BLaER1 treated with 17β-estradiol and CSF1 and Interleukin-3, amounts not matched to agents 10 nM and 100 nM (cell line): ENCODE results near the gene UCK1.

Source experiments
- H3K27ac ChIP-seq, 11 experiments: shearing (Covaris generic); formaldehyde crosslinking; 2 replicates each; pipeline ENCODE4 v1.8.1; 2022
- H3K27me3 ChIP-seq, 11 experiments: shearing (Covaris generic); formaldehyde crosslinking; 2 replicates each; pipeline ENCODE4 v1.8.1; 2022
- H3K36me3 ChIP-seq, 11 experiments: shearing (Covaris generic); formaldehyde crosslinking; 2 replicates each; pipeline ENCODE4 v1.8.1; 2022
- H3K4me1 ChIP-seq, 10 experiments: shearing (Covaris generic); formaldehyde crosslinking; 2 replicates each; pipeline ENCODE4 v1.8.1; 2022
- H3K4me2 ChIP-seq, 11 experiments: shearing (Covaris generic); formaldehyde crosslinking; 2 replicates each; pipeline ENCODE4 v1.8.1; 2022
- H3K4me3 ChIP-seq, 10 experiments: shearing (Covaris generic); formaldehyde crosslinking; 2 replicates each; pipeline ENCODE4 v1.8.1; 2022
- H3K9ac ChIP-seq, 11 experiments: shearing (Covaris generic); formaldehyde crosslinking; 2 replicates each; pipeline ENCODE4 v1.8.1; 2022
- H3K9me3 ChIP-seq, 11 experiments: shearing (Covaris generic); formaldehyde crosslinking; replicated peaks in 1 of 11; 2 replicates each; pipeline ENCODE4 v1.8.1; 2022
- H4K20me1 ChIP-seq, 11 experiments: shearing (Covaris generic); formaldehyde crosslinking; 2 replicates each; pipeline ENCODE4 v1.8.1; 2022
- Cebpa-rat ChIP-seq, 11 experiments: shearing (Covaris generic); IDR thresholded peaks; 2 replicates each; pipeline ENCODE4 v1.8.1; 2022

UCK1 gene

DNA sequence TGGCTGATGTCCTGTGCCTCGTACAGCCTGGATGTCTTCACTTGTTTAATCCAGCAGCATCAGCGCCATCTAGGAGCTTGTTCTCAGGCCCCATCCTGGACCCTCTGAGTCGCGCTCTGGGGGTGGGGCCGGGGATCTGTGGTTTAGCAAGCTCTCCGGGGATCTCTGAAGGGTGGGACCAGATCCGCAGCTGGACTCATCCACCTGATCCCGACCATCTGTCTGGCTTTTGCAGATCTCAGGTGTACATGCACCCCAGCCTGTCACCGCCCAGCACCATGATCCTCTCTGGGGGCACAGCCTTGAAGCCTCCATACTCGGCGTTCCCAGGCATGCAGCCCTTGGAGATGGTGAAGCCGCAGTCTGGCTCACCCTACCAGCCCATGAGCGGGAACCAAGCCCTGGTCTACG, 43.4 kb downstream of the UCK1 start:
- Histone ChIP-seq H3K4me3 (no peak overlapping the region), H3K4me1 (peaks cover 0 to 59% (median 47%) of the 10 kb centered on the region in 10 experiments; a peak in 15 of 20 replicates), H3K9ac (peak overlapping the region in 3 of 11 experiments; percentile 2 to 50 (median 31); a peak in 2 of 22 replicates), H3K4me2 (peak overlapping the region in 7 of 11 experiments; percentile 12 to 70 (median 54); a peak in 10 of 22 replicates), H4K20me1 (peaks cover 87 to 100% (median 100%) of the 10 kb centered on the region in 11 experiments; a peak in 21 of 22 replicates), H3K27me3 (no peaks in the 10 kb centered on the region), H3K9me3 (no peaks in the 10 kb centered on the region), H3K27ac (peak overlapping the region in 4 of 11 experiments; percentile 19 to 30 (median 22); a peak in 5 of 22 replicates), H3K36me3 (peaks cover 100% of the 10 kb centered on the region in 11 experiments)
- TF ChIP-seq Cebpa-rat (IDR thresholded peaks at IDR 0.05) = no peak

DNA sequence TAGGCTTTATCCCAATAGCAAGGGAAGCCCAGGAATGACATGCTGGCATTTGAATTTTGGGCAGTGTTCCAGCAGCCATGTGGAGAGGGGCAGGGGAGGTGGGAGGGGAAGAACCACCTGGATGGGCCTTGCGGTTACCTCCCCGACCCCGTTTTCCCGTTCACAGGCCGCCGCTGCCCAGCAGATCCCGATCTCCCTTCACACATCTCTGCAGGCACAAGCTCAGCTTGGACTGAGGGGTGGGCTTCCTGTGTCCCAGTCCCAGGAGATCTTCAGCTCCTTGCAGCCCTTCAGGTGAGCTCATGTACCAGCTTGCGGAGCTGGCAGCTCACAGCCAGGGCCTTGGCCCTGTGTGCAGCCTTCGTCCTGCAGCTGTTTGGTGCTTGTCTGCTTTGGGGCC, 44.1 kb downstream of the UCK1 start:
- H3K9ac ChIP-seq = peak overlapping the region in 5 of 11 experiments; percentile 0 to 60 (median 31); a peak in 7 of 22 replicates

DNA sequence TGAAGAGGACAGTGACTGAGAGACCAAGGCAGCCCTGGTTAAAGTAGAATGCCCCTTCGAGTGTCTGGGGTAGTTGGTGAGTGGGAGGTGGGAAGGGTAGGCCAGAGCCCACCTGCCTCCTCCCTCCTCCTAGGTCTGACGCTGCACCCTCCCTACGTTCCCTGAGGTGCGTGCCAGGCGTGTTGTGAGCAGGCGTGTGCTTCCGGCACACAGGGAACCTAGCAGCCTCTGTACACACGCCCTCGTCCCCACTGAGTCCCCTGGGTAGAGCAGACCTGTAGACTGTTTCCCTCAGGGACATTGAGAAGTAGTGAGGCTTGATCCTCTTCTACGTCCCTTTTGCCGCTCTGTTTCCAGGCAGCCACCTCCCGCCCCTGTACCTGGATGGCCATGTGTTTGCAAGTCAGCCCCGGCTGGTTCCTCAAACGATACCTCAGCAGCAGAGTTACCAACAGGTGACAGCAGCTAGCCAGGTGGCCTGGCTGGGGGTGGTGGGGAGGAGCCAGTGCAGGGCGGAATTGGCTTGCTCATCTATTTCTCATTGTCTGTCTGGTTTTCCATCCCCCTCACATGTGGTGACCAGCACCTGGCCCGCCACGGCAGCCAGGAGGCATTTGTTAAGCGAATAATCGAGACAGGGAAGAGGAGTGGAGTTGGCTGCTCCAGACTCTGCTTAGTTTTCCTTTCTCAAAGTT, 45.2 kb downstream of the UCK1 start:
- Histone ChIP-seq H3K27me3 (no peaks in the 10 kb centered on the region), H3K9ac (peak overlapping the region in 6 of 11 experiments; percentile 5 to 60 (median 22); a peak in 7 of 22 replicates), H3K27ac (peak overlapping the region in 1 of 11 experiments; percentile 17; a peak in 1 of 22 replicates), H3K4me1 (peaks cover 0 to 59% (median 47%) of the 10 kb centered on the region in 10 experiments; a peak in 15 of 20 replicates), H3K4me2 (peak overlapping the region in 7 of 11 experiments; percentile 12 to 70 (median 54); a peak in 14 of 22 replicates), H3K9me3 (no peaks in the 10 kb centered on the region), H3K4me3 (no peak overlapping the region), H4K20me1 (peaks cover 87 to 100% (median 99%) of the 10 kb centered on the region in 11 experiments; a peak in 21 of 22 replicates), H3K36me3 (peaks cover 100% of the 10 kb centered on the region in 11 experiments)
- TF ChIP-seq Cebpa-rat (IDR thresholded peaks at IDR 0.05) = no peak

More for the DNA sequence above, 44.1 kb downstream of the UCK1 start:
- peaks cover 100% of the 10 kb centered on the region in 11 experiments for H3K36me3 ChIP-seq
- H3K27me3 ChIP-seq = no peaks in the 10 kb centered on the region
- TF ChIP-seq Cebpa-rat (IDR thresholded peaks at IDR 0.05) = no peak
- no peaks in the 10 kb centered on the region for H3K9me3 ChIP-seq
- H3K4me3 ChIP-seq = no peak overlapping the region
- H3K4me1 ChIP-seq = peaks cover 0 to 59% (median 47%) of the 10 kb centered on the region in 10 experiments; a peak in 15 of 20 replicates
- peaks cover 91 to 100% (median 100%) of the 10 kb centered on the region in 11 experiments; a peak in 21 of 22 replicates for H4K20me1 ChIP-seq
- H3K27ac ChIP-seq = peak overlapping the region in 3 of 11 experiments; percentile 19 to 30 (median 23); a peak in 4 of 22 replicates
- peak overlapping the region in 8 of 11 experiments; percentile 12 to 70 (median 52); a peak in 14 of 22 replicates for H3K4me2 ChIP-seq

DNA sequence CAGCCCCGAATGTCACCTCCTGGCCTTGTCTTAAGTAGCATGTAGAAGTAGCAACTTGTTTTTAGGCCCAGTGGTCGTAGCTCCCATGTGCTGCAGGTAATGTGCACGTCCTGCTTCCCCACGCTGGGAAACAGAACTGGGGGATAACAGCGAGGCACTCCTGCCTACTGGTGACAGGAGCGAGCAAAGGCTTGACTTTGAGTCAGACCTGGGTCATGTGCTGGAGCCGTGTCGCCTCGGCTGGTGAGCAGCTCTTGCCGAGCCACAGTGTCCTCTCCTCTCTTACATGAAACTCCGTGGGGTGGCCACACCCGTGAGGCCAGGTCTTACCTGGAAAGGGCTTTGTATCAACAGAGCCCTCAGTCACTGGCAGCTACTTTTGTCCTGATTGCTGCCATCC, 45.9 kb downstream of the UCK1 start:
- Histone ChIP-seq H3K9me3 (no peaks in the 10 kb centered on the region), H3K27me3 (no peaks in the 10 kb centered on the region), H4K20me1 (peaks cover 87 to 100% (median 99%) of the 10 kb centered on the region in 11 experiments; a peak in 21 of 22 replicates), H3K9ac (peak overlapping the region in 7 of 11 experiments; percentile 5 to 42 (median 11); a peak in 5 of 22 replicates), H3K4me3 (no peak overlapping the region), H3K4me1 (peaks cover 0 to 59% (median 47%) of the 10 kb centered on the region in 10 experiments; a peak in 15 of 20 replicates), H3K36me3 (peaks cover 100% of the 10 kb centered on the region in 11 experiments), H3K4me2 (peak overlapping the region in 7 of 11 experiments; percentile 12 to 70 (median 54); a peak in 8 of 22 replicates), H3K27ac (0 out of 22 replicates have a peak overlapping the region, but pooled peaks of 2 of the 11 experiments have one; percentile 17 to 18)
- no peak for TF ChIP-seq Cebpa-rat (IDR thresholded peaks at IDR 0.05)

DNA sequence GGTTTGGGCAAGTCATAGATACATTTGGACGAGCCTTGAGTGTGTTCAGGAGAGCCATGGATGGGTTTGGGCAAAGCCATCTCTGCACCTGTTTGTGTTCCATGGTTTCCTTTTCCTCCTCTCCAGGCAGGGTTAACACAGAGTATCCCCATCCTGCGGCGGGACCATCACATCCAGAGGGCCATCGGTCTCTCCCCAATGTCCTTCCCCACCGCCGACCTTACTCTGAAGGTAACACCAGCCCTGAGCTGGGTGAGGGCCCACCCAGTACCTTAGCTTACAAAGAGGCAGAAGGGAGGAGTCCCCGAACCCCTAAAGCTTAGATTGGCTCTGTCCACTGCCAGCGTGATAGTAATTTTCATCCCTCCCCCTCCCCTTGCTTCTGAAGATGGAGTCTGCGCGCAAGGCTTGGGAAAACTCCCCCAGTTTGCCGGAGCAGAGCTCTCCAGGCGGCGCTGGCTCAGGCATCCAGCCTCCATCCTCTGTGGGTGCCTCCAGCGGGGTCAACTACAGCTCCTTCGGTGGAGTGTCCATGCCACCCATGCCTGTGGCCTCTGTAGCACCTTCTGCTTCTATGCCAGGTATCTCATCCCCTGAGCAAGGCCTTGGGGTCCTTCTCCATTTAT, 46.4 kb downstream of the UCK1 start:
- Histone ChIP-seq H3K27ac (0 out of 22 replicates have a peak overlapping the region, but pooled peaks of 1 of the 11 experiments have one; percentile 18), H3K27me3 (no peaks in the 10 kb centered on the region), H3K4me3 (no peak overlapping the region), H3K9me3 (no peaks in the 10 kb centered on the region), H3K4me2 (peak overlapping the region in 5 of 11 experiments; percentile 49 to 70 (median 59); a peak in 5 of 22 replicates), H3K36me3 (peaks cover 100% of the 10 kb centered on the region in 11 experiments), H4K20me1 (peaks cover 85 to 100% (median 99%) of the 10 kb centered on the region in 11 experiments; a peak in 21 of 22 replicates), H3K4me1 (peaks cover 0 to 59% (median 47%) of the 10 kb centered on the region in 10 experiments; a peak in 15 of 20 replicates), H3K9ac (peak overlapping the region in 5 of 11 experiments; percentile 5 to 42 (median 32); a peak in 5 of 22 replicates)
- TF ChIP-seq Cebpa-rat (IDR thresholded peaks at IDR 0.05) = no peak

DNA sequence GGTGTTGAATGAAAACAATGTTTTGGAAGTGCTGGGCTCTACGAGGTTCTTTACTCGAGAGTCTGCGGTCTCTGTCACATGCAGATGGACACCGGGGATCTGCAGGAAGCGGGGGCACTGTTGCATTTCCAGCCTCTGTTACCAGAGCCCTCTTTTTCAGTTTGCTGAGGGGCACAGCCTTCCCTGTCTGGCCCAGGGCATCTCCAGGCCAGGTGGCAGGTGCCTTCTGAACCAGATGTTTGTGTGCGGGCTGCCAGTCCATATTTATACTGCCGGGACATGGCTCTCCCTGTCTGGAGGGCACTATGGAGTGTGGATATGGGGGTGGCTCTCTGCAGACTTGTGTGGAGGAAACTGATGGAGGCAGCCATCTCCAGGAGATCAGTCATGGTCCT, 47.0 kb downstream of the UCK1 start:
- no peak overlapping the region for H3K4me3 ChIP-seq
- peak overlapping the region in 2 of 11 experiments; percentile 32 to 42; a peak in 1 of 22 replicates for H3K9ac ChIP-seq
- TF ChIP-seq Cebpa-rat (IDR thresholded peaks at IDR 0.05) = no peak
- no peaks in the 10 kb centered on the region for H3K9me3 ChIP-seq
- H3K27me3 ChIP-seq = no peaks in the 10 kb centered on the region
- H3K4me1 ChIP-seq = peaks cover 0 to 58% (median 47%) of the 10 kb centered on the region in 10 experiments; a peak in 15 of 20 replicates
- peaks cover 84 to 100% (median 99%) of the 10 kb centered on the region in 11 experiments; a peak in 21 of 22 replicates for H4K20me1 ChIP-seq
- no peak overlapping the region for H3K4me2 ChIP-seq
- peaks cover 100% of the 10 kb centered on the region in 11 experiments for H3K36me3 ChIP-seq
- H3K27ac ChIP-seq = no peak overlapping the region

DNA sequence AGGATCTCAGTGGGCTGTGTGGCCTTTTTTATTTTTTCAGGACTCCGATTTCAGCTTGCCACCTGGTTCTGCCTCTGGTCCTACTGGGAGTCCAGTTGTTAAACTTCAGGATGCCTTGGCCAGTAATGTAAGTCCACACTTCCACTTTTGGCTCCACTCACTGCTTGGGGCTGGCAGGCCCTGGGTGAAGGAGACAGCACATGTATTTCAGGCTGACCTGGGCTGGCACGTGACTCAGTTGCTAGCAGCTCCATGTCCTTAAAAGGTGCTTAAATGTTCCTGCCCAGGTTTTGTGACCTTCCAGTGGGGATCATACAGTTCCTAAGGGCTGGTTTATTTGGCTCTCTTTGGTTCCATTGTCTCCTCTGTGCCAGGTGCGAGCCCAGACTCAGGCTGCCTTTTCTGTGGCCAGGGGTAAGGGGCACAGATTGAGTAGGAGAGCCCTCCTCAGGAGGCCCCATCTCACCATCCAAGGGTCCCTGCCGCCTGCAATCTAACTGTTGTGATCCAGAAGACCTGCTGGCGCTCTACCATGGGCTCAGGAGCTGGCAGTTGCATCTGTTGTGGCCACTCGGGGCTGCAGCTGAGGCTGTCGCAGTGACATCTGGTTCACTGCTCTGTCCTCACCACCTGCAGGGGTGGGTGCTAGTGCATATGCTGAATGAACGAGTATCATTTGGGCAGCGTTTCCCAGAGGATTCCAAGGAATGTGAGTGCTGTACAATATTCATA, 47.6 kb downstream of the UCK1 start:
- TF ChIP-seq Cebpa-rat (IDR thresholded peaks at IDR 0.05) = no peak
- H3K36me3 ChIP-seq = peaks cover 100% of the 10 kb centered on the region in 11 experiments
- no peak overlapping the region for H3K27ac ChIP-seq

More for the DNA sequence above, 47.6 kb downstream of the UCK1 start:
- Histone ChIP-seq H4K20me1 (peaks cover 82 to 100% (median 99%) of the 10 kb centered on the region in 11 experiments; a peak in 21 of 22 replicates), H3K4me3 (no peak overlapping the region), H3K4me2 (no peak overlapping the region), H3K9me3 (no peaks in the 10 kb centered on the region), H3K9ac (peak overlapping the region in 2 of 11 experiments; percentile 4 to 9; a peak in 2 of 22 replicates), H3K4me1 (peaks cover 0 to 52% (median 44%) of the 10 kb centered on the region in 10 experiments; a peak in 15 of 20 replicates), H3K27me3 (no peaks in the 10 kb centered on the region)
